ENCODE data around the gene DNAJC27.

DNA sequence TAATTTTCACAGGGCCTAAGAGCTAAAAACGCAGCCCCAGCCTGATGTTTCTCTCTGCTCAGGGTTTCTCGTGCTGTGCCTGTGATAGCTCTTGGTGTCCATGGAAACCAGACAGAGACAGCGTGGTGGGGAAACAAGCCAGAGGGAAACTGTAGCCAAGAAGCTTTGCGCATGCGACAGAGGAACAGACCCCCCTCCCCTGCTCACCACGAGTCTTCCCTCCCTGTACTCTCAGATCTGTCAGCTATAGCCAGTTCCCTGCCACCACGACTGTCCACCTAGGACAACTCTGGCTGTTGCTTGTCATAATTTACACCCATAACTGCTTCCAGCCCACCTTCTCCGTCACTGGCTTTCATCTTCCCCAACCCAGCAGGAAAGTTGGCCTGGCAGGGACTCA, 13.2 kb upstream of the DNAJC27 start:
- TF ChIP-seq, protein P1, sequence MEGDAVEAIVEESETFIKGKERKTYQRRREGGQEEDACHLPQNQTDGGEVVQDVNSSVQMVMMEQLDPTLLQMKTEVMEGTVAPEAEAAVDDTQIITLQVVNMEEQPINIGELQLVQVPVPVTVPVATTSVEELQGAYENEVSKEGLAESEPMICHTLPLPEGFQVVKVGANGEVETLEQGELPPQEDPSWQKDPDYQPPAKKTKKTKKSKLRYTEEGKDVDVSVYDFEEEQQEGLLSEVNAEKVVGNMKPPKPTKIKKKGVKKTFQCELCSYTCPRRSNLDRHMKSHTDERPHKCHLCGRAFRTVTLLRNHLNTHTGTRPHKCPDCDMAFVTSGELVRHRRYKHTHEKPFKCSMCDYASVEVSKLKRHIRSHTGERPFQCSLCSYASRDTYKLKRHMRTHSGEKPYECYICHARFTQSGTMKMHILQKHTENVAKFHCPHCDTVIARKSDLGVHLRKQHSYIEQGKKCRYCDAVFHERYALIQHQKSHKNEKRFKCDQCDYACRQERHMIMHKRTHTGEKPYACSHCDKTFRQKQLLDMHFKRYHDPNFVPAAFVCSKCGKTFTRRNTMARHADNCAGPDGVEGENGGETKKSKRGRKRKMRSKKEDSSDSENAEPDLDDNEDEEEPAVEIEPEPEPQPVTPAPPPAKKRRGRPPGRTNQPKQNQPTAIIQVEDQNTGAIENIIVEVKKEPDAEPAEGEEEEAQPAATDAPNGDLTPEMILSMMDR (IDR thresholded peaks at IDR 0.05), result no peak
- no peak for TF ChIP-seq POLR2A (IDR thresholded peaks at IDR 0.05)
